HepG2 (cell line): ENCODE results near the gene KCNAB2. TPM values are rescaled to one million over a fixed set of nuclear protein-coding genes. Genes with fewer than 3 reads are reported as not detected.
"Not testable (repeated sequence)": the region's sequence is repeated elsewhere in the genome, so short reads cannot be mapped to it uniquely, and the experiment has no call there.

Experiments used
- ATAC-seq: fragments of 200-7000 bp; cut with Tn5 transposase; 3 replicates; pipeline ENCODE4 v1.9.1; 2020; ENCODE audit warnings: mild to moderate bottlenecking, moderate library complexity
- BruUV-seq: library from RNA; stranded (reverse); fragments of 400-500 nt; replicated peaks from 2 replicates; lab custom pipeline; 2021; lab: Mats Ljungman, UMichigan
- CTCF ChIA-PET: fragments of 300-600 bp; formaldehyde crosslinking; extraction: SDS; loops from one replicate; lab custom pipeline; 2021; ENCODE audit warnings: low total read pairs, inconsistent platforms, low intra/inter-chr PET ratio; lab: Yijun Ruan, JAX
- POLR2A ChIA-PET: fragments of 350-600 bp; sonication (Branson Sonifier 250); formaldehyde crosslinking; loops from one replicate; lab custom pipeline; 2020; ENCODE audit warnings: antibody characterized with exemption, inconsistent platforms; lab: Yijun Ruan, JAX
- DNase-seq: peaks from one replicate; pipeline ENCODE4 v3.0.0-alpha.2; 2015; ENCODE audit warnings: low spot score
- FAIRE-seq: peaks from 3 replicates; lab custom pipeline; 2011; peaks lifted over from hg19 to GRCh38; lab: Jason Lieb, UNC
- H2AFZ ChIP-seq: one replicate; pipeline ENCODE4 v1.6.1; 2011; ENCODE audit warnings: low read length, inconsistent platforms
- H3K27ac ChIP-seq: fragments of 300-600 bp; 3 replicates; pipeline ENCODE4 v1.8.0; 2011; ENCODE audit warnings: mixed run types, mild to moderate bottlenecking, mixed read lengths, low read length, inconsistent platforms; ENCODE audit not compliant: insufficient read depth; ENCODE audit errors: extremely low read length
- H3K27me3 ChIP-seq, 2 experiments: fragments of 200-600 bp in 1 of 2; 2 replicates in 1 of 2; 3 replicates in 1 of 2; pipeline versions ENCODE4 v1.6.0 to v1.8.0; 2011; ENCODE audit warnings: low read length in 2 of 2, mild to moderate bottlenecking in 2 of 2, moderate library complexity in 2 of 2, inconsistent platforms in 1 of 2; ENCODE audit not compliant: insufficient read depth in 2 of 2, control insufficient read depth in 1 of 2
- H3K36me3 ChIP-seq, 2 experiments: fragments of 200-600 bp in 1 of 2; replicated peaks in 1 of 2; 2 replicates in 1 of 2; 3 replicates in 1 of 2; pipeline versions ENCODE4 v1.5.1 to v1.8.0; 2011; ENCODE audit warnings: low read length in 2 of 2, inconsistent platforms in 1 of 2; ENCODE audit not compliant: insufficient read depth in 2 of 2, control insufficient read depth in 1 of 2
- H3K4me1 ChIP-seq: 2 replicates; pipeline ENCODE4 v1.5.1; 2012; ENCODE audit warnings: low read length, inconsistent platforms; ENCODE audit not compliant: insufficient read depth
- H3K4me2 ChIP-seq: 2 replicates; pipeline ENCODE4 v1.6.0; 2011; ENCODE audit warnings: low read depth, low read length, inconsistent platforms
- H3K4me3 ChIP-seq, 3 experiments: fragments of 200-600 bp in 1 of 3; sonication (generic), shearing (Covaris generic) in 1 of 3; replicated peaks in 1 of 3; 2 replicates each; pipeline ENCODE4 v1.5.1; 2011 to 2016; ENCODE audit warnings: low read length in 3 of 3, inconsistent platforms in 2 of 3, low read depth in 2 of 3, mild to moderate bottlenecking in 2 of 3, control low read depth in 1 of 3, mixed read lengths in 1 of 3; ENCODE audit not compliant: insufficient read depth in 1 of 3
- H3K79me2 ChIP-seq: one replicate; pipeline ENCODE4 v1.6.1; 2011; ENCODE audit warnings: low read length, inconsistent platforms; ENCODE audit not compliant: insufficient read depth
- H3K9ac ChIP-seq: 2 replicates; pipeline ENCODE4 v1.6.0; 2011; ENCODE audit warnings: mild to moderate bottlenecking, low read depth, low read length, inconsistent platforms; ENCODE audit not compliant: insufficient read depth
- H3K9me3 ChIP-seq: 2 replicates; pipeline ENCODE4 v1.5.1; 2012; ENCODE audit warnings: mild to moderate bottlenecking, low read length
- H4K20me1 ChIP-seq: 2 replicates; pipeline ENCODE4 v1.6.0; 2011; ENCODE audit warnings: inconsistent platforms, mild to moderate bottlenecking, low read length, moderate library complexity; ENCODE audit not compliant: insufficient read depth
- FOXO1 ChIP-seq: sonication (generic); formaldehyde crosslinking; IDR thresholded peaks from 2 replicates; pipeline ENCODE4 v1.4.0; 2020; ENCODE audit warnings: missing genetic modification reagents
- MAFF ChIP-seq: IDR thresholded peaks from 2 replicates; pipeline ENCODE4 v1.6.1; 2011; ENCODE audit warnings: low read depth, low read length, improper control_type of control experiment
- MAFK ChIP-seq, 2 experiments: IDR thresholded peaks in 1 of 2; conservative IDR thresholded peaks in 1 of 2; 2 replicates each; pipeline ENCODE4 v1.6.1; 2011; ENCODE audit warnings: improper control_type of control experiment in 2 of 2, low read length in 2 of 2
- ZNF749 ChIP-seq: sonication (generic); formaldehyde crosslinking; IDR thresholded peaks from 2 replicates; pipeline ENCODE4 v1.8.0; 2022; ENCODE audit warnings: mild to moderate bottlenecking, missing genetic modification reagents, moderate library complexity, borderline replicate concordance
- WGBS: methylation state at CpG from one replicate; pipeline ENCODE4 v1.1.6; 2017; ENCODE audit warnings: low lambda C conversion rate; 5-methylcytosine and 5-hydroxymethylcytosine counted together
- in situ Hi-C: cut with HindIII; loops from 2 replicates; pipeline ENCODE4 v1.10.0; 2017; ENCODE audit warnings: low pct_unique_long_range_greater_than_20kb; ENCODE audit not compliant: extremely low pct_ligation_motif_present
- intact Hi-C: fragments of 100-400 bp; cut with micrococcal nuclease; formaldehyde crosslinking; loops from one replicate; pipeline ENCODE4 v1.10.0; 2022; ENCODE audit not compliant: unreplicated experiment
- polyA plus RNA-seq, 8 experiments: library from polyadenylated mRNA; depleted of rRNA in 3 of 8; stranded (reverse) in 7 of 8; unstranded in 1 of 8; fragments of >200 nt; fragmentation: Illumina TruSeq in 4 of 8; extraction: Trizol in 4 of 8; gene quantifications; 2 replicates each; pipeline versions ENCODE4 v1.2.1 to v1.2.3, GENCODE V29; 2011 to 2016; ENCODE audit warnings: low read depth in 4 of 8, missing spikeins in 1 of 8, mixed read lengths in 1 of 8; ENCODE audit not compliant: insufficient read depth in 1 of 8
- total RNA-seq, 5 experiments: library from RNA; depleted of rRNA; stranded (reverse); fragments of >200 nt; fragmentation: Illumina TruSeq; extraction: Trizol; gene quantifications; 2 replicates each; pipeline ENCODE4 v1.2.3, GENCODE V29; 2016; ENCODE audit warnings: low read depth in 1 of 5

The KCNAB2 gene
- total and polyA plus RNA-seq, 2 of the 13 experiments (the other 11 are each of a cell fraction or from before 2014, with no cell fraction given), result 6.2 to 8.8 TPM

DNA sequence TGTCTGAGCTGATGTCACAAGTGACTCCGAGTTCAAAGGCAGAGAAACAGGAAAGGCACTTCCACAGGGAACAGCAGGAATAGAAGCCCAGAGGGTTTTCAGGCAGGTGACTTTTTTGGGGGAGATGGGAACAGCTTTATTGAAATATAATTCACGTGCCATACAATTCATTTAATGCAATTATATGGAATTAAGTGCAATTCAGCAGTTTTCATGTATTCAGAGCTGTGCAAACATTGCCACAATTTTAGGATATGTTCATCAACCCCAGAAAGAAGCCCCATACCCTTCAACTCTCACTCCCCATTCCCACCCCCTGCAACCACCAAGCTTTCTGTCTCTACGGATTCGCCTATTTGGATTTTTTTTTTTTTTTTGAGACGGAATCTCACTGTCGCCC lies 17.0 kb downstream of the KCNAB2 start:
- Histone ChIP-seq H4K20me1 (no peaks in the 10 kb centered on the region), H3K27ac (no peak overlapping the region), H3K36me3 (no peaks in the 10 kb centered on the region), H3K4me2 (no peak overlapping the region), H2AFZ (no peak overlapping the region), H3K4me3 (no peak overlapping the region), H3K9me3 (no peaks in the 10 kb centered on the region), H3K9ac (no peak overlapping the region), H3K27me3 (no peaks in the 10 kb centered on the region; a peak in 1 of 5 replicates), H3K79me2 (no peaks in the 10 kb centered on the region), H3K4me1 (peaks cover 2% of the 10 kb centered on the region)
- DNase-seq, result no peak
- intact Hi-C loops (no loop called here), in situ Hi-C loops (no loop called here)
- CTCF ChIA-PET, result no interaction called here
- ATAC-seq, result no peak
- 75% methylated on average over 6 of the region's 6 CpGs for WGBS
- FAIRE-seq, result no peak
- TF ChIP-seq MAFF (peak; percentile 72), MAFK (conservative IDR thresholded peaks at IDR 0.05 in 1 of 2, IDR thresholded peaks at IDR 0.05 in 1 of 2; ENCODE audit: low read length in 2 of 2) (peak; percentile 54 to 74; a peak in 3 of 4 replicates), ZNF749 (CRISPR knock-in tag) (no peak), FOXO1 (CRISPR knock-in tag) (no peak)
- no TSS peak for BruUV-seq
- POLR2A ChIA-PET, result no interaction called here

DNA sequence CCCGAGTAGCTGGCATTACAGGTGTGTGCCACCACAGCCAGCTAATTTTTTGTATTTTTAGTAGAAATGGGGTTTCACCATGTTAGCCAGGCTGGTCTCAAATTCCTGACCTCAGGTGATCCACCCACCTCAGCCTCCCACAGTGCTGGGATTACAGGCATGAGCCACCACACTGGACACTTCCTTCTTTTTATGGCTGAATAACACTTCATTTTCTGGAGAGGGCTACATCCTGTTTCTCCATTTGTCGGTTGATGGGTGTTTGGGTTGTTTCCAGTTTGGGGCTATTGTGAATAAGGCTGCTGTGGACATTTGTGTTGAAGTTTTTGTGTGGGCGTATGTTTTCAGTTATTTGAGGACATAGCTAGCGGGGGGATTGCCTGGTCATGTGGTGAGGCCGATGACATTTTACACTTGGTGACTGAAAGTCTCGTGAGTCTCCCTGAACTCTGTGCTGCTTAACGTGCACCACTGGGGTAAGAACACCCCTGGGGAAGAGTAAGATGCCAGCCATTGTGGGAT lies 17.9 kb downstream of the KCNAB2 start:
- POLR2A ChIA-PET, H2AFZ ChIP-seq, H4K20me1 ChIP-seq, H3K4me2 ChIP-seq, H3K4me3 ChIP-seq, FAIRE-seq, H3K79me2 ChIP-seq, in situ Hi-C loops, intact Hi-C loops, BruUV-seq, ATAC-seq, H3K9me3 ChIP-seq, H3K27me3 ChIP-seq, CTCF ChIA-PET, DNase-seq, H3K27ac ChIP-seq, H3K36me3 ChIP-seq, H3K9ac ChIP-seq, H3K4me1 ChIP-seq: not testable (repeated sequence)
- WGBS, result 61% methylated on average over 7 of the region's 7 CpGs
